Activated CD4-positive, alpha-beta T cell treated with anti-CD3 and anti-CD28 coated beads, Interleukin-10, Interleukin-2, amounts not matched to agents 100 ng/mL and 50 ng/mL, durations not matched to agents 16 hours and 8 hours (primary cell): ENCODE measurements around the gene MIB1.
A peak's percentile ranks its signal among the peaks of the same experiment; 100 is the strongest.

Source experiments
- DNase-seq: peaks from one replicate; pipeline ENCODE4 v3.0.0-alpha.2; 2020

The MIB1 gene

DNA sequence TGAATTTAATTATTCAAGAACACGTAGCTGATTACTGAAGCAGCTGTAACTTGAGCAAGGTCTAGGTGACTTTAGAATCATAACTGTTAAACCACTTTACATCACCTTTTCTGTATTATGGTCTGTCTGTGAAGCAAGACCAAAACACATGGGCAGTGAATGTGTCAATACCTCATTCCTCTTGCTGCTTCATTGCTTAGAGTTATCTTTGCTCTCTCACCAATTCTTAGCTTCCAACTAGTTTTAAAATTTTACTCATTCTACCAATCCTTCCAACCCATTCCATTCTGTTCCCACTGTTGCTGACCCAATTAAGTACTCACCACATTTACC, 80.2 kb downstream of the MIB1 start:
- DNase-seq: no peak

DNA sequence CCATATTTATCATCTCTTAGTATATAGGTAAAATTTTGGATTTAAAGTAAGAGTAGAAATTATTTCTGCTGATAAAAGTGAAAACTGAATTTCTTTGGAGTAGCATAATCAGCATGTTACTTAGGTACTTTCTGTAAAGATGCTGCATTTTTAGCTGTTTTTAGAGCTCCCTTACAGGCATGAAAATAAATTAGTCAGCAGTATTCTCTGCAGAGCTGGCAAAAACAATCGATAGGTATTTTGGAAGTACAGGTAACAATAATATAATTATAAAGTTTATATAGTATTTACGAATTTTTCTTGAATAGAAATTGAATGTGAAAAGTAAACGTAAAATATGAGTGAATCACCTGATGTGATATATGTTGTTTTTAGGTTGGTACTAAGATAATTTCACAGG, 83.3 kb downstream of the MIB1 start:
- DNase-seq: no peak

DNA sequence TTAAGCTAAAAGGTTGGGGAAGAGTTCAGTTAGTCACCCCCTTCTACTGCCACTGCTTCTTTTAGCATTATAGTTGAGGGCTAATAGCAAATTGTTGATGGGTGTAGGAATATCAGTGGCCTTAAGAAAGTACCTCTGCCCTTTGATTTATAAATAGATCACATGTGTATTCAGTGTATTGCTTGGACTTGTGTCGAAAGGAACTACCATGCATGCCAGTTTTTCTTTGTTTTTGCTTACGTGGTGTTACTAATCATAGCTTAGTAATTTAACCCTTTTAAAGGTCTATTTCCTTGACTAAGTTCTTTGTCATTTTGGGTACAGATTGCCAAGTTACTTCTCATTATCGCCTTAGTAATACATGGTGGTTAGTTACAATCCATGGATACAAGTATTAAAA, 85.6 kb downstream of the MIB1 start:
- no peak for DNase-seq

DNA sequence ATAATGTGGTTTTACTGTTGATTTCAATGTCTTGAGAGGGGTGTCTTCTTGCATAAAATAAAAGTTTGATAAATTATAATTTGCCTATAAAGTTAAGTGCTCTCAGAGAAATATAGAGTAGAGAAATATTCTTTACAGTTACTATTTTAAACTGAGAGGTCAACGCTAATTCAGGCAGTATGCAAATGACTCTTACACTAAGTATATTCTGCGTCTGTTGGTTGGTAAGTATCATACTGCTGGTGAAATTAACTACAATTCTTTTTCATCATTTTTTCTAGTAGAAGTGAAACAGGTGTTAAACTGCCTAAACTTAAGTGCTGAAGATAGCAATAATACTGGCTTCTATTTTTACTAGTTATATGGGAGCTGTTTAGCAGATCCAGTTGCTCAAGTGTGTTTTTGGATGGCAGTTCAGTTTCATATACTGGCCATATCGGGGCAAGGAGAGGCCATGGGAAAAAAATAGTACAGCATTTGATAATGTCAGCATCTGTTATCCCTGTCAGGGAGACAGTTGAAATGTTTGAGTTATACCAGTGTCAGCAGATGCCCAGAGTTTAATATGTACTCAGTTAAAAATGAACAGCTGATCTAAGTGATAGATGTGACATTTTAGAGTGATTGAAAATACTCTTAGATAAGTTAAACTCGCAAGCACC, 86.2 kb downstream of the MIB1 start:
- no peak for DNase-seq

DNA sequence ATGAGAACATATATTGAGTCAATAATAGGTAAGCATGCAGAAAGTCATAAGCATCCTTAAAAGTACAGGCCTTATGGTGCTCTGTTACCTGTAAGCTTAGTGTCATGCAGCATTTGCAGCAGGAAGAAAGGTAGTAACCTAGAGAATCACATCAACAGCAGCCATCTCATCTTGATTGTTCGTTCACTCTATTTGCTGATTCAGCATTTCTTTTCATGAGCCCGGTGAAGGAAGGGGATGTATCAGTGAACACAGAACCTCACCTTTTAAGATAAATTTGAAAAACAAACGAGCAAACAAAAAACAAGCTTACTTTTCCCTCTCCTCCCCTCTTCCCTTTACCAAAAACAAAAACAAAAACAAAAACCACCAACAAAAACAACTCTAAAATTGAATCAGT, 89.9 kb downstream of the MIB1 start:
- DNase-seq: no peak

DNA sequence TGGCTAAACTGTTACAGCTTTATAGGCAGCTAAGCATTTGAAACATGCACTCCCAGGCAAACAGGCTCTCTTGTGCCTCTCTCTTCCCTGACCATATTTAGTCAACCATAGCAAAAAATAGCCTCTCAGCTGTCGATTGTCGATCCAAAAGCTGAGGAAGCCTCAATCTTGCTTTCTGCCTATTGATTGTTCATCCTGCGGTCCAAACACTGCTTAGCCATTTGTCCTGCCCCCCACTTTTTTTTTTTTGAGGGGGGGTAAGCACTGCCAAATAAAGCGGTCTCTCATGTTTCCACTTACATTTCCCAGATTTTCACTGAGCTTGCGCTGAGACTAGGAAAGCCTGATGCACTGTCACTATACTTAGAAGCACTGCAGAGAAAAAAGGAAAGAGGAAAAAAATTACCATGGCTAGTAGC, 90.8 kb downstream of the MIB1 start:
- no peak for DNase-seq

DNA sequence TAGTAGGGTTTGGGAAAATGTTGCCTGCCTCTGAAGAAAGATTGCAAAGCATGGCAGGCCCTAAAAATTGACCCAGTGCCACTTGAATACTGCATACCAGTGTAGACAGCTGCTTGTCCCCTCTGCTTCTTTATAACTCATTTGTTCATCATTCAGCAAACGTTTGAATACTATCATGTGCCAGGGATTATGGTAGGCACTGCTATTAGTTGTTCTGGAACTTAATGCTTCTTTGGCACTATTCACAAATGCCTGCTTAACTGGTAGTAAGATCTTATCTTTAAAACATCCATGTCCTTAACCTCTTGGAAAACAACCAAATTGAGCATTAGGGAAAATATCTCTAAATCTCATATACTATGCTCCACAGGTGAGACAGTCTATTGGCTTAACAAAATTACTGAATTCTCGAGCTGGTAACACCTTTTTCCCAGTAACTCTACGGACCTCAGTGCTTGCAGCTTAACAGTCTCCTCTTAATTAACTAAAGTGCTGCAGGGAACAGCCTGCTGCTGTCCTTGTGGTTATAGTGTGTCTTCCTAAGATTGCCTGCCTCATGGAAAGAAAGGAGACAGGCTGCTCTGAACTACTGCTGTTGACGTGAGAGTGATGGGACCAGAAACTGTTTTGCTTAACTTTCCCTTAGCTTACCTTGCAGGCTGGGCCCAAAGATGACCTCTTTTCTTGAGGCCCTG, 93.2 kb downstream of the MIB1 start:
- DNase-seq: no peak

DNA sequence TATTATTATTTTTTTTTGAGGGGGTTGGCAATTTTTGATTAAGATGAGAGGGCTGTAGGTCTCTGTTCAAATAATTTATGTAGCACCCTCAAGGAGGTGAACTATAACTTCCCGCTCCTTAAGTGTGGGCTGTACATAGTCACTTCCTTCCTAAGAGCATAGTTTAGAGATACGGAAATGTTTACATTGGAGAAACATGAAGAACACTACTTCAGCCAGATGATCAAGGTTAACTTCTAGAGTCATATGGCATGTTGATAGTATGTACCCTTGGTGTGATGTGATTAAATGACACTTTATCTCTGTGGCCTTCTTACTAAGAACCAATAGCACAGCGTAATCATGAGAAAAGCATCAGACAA, 93.7 kb downstream of the MIB1 start:
- DNase-seq: no peak

DNA sequence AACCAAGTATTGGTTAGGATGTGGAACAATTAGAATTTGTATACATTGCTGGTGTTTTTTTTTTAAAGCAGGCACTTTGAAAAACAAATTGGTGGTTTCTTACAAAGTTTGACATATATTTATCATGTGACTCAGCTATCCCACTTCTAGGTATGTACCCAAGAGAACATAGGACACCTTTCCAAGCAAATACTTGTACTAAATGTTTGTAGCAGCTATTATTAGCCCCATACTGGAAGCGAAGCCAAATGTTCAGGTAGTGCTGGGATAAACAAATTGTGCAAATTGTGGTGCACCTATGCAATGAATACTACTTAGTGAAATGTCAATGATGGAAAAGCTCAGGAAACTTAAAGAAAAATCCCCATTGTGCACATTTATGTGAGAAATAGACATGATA, 101.0 kb downstream of the MIB1 start:
- no peak for DNase-seq

DNA sequence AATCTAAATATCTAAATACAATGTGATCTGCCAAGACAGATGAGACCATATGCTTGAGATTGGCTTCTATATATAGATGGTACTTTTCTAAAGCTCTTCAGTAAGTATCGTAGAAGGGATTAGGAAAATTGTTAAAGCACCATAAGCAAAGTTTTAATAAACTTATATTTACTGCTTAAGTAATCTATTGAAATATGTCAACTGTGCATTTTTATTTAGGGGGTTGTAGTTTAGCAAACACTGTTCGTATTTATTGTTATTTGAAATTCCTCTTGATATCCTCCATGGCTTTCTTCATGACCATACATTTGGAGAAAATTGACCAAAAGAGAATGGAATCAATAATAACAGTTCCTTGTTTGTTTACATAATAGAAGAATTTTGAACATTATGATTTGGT, 102.7 kb downstream of the MIB1 start:
- no peak for DNase-seq

DNA sequence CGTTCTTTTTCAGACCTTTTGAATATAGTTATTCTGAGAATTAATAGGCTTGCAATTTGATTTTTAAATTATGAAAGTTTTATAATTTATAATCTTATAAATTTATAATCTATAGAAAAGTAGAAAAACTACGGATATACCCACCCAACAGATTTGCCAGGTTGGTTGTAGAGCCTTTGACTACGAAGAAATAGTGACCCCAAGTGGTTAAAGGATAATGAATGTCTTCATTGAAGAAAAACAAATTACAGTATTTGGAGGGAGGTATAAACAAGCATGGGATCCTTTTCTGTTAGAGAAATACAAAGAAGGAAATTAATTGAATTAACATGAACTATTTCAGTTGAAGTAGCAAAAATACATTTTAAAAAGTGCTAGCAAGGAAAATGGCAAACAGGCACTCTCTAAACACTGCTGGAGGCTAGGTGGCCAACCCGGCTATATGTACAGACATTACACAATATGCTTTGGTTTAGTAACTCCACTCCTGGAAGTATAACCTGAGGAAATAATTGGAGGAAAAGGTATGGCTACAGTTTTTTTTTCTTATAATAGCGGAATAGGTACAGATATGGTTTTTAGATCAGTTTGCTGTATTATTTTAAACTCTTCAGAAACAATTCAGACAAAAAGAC, 110.9 kb downstream of the MIB1 start:
- DNase-seq: peak; percentile 11

DNA sequence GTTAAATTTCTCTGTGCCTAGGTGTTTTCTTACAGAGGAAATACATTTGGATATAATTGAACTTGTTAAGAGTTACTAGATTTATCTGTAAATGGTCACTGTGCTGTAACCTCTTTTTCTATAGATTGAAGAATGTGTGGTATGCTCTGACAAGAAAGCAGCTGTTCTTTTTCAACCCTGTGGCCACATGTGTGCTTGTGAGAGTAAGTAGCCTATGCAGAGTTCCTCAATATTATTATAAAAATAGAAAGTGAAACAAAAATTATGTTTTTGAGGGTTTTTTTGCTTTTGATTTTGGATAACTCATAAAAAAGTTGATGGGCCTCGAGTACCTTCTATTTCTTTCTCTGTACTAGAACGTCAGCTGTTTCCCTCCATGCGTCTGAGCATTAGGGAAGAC, 112.4 kb downstream of the MIB1 start:
- DNase-seq: no peak

DNA sequence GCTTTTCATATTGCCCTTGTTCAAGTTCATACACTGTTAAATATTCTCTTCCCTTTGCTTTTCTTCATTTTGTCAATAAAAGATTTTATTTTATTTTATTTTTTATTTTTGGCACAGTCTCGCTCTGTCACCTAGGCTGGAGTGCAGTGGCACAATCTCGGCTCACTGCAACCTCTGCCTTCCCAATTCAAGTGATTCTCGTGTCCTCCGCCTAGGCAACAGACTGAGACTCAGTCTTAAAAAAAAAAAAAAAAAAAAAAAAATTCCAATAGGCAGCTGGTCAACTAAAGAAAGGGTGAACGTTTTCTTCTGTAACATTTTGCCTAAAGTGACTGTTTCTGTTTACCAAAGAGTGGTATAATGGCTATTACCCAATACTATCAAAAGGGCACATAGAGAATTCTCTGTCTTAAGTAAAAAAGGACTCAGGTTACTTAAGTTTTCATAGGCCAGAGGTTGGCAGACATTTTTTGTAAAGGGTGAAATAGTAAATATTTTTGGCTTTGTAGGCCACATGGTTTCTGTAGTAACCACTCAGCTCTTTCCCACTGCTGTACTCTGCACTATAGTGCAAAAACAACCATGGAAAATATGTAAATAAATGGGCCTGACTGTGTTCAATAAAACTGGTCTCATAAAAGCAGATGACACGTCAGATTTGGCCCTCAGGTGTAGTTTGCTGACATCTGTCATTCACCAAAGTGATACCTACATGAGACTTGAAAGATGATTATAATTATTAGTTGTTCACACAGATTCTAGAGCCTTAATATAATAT, 113.4 kb downstream of the MIB1 start:
- DNase-seq: no peak

DNA sequence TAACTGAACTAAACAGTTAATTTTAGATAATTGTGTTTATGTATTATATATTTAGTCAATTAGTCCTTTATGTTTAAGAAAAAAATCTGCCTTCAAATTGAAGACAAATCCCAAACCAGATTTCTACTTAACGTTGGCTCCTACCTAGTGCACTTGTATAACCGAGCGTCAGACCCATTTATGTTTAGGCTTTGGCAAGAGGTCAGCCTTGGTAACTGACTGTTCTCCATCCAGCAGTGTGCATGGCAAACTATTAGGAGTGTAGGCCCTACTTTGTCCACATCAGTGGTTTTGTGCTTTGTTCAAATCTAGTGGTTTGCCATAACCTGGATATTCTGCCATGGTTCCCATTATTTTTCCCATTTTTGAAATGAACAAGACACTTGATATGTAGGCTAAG, 114.8 kb downstream of the MIB1 start:
- DNase-seq: no peak

DNA sequence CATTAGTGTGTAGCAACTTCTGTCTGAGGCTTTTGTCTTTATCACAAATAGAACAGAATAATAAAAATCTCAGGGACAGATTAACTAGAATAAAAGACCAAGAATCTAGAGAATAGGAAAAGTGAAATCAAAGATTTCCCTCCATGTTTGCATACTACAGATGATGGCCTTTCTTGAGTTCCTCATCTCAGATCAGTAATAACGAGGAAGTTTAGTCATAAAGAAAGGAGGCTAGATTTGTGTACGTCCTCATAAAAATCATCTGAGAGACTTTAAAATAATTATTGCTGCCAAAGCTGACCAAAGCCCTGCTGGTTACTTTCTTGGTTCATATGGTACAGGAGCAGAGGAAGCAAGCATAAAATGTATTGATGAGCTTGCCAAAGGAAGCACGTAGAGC, 117.3 kb downstream of the MIB1 start:
- peak; percentile 24 for DNase-seq

DNA sequence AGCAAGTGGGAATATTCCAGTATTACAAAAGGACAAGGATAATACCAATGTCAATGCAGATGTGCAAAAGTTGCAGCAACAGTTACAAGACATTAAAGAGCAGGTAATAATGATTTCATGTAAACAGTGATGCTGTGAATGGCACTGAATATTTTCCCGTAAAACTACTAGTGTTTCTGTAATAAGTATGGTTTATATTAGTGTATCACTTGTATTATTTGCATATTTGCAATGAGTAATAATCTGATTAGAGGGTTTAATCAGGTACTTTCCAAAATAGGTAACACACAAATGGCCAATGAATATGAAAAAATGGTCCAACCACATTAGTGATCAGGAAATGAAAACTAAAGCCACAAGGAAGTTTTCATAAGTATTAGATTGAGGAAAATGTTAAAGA, 118.0 kb downstream of the MIB1 start:
- no peak for DNase-seq

DNA sequence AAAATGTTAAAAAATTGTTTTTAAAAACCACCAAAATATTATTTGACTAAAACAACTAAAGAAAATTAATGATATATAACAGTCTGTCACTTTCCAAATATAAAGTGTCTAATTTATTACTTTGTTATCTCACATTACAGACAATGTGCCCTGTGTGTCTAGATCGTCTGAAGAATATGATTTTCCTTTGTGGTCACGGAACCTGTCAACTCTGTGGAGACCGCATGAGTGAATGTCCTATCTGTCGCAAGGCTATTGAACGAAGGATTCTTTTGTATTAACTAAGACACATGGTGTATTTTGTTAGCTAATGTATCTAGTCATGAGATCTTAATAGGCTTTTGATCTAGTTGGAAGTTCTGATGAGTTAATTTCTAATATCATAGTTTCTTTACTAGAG, 123.8 kb downstream of the MIB1 start:
- no peak for DNase-seq

DNA sequence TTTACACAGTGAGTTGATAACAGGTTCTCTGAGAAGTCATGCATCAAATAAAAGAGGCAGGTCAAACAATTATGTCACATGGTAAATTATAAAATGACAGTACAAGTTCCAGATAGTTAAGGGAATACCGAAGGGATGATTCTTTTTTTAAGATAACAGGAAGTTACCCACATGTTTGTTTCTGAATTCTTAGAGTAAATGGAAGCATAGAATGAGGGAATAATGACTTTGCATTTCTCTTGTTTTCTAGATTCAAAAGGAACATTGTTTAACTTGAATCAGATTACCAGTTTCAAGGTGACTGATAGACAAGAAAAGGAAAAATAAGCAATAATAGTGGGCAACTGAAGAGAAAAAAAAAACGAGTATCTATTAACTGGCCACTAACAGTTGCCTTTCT, 124.5 kb downstream of the MIB1 start:
- DNase-seq: no peak

DNA sequence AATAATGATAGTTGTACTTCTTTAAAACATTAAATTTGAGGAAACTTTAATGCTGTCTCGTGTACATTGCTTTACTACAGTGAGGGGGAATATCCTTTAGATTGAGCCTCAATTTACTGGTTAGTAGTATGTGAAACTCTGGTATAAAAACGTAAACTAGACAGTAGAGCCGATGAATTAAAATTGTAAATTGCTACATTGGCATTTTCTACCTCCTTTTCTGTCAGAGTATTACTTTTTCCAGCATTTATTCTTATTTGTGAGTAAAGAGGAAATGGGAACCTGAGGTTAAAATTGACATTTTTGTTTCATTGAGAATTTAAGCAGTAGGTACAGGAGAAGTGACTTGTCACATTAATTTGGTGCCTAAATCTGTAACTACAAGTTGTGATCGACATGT, 128.2 kb downstream of the MIB1 start:
- no peak for DNase-seq

DNA sequence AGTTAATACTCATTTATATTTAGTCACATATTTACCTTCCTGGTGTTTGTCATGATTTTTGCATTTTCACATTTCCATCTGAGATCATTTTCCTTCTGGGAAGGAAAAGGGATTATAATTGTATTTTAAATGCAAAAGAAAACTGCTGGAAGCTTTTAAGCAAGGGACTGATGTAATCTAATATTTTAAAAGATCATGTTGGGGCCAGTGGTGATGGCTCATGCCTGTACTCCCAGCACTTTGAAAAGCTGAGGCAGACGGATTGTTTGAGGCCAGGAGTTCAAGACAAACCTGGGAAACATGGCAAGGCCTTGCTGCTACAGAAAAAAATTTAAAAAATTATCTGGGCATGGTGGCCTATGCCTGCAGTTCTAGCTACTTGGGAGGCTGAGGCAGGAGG, 149.0 kb downstream of the MIB1 start:
- DNase-seq: no peak

DNA sequence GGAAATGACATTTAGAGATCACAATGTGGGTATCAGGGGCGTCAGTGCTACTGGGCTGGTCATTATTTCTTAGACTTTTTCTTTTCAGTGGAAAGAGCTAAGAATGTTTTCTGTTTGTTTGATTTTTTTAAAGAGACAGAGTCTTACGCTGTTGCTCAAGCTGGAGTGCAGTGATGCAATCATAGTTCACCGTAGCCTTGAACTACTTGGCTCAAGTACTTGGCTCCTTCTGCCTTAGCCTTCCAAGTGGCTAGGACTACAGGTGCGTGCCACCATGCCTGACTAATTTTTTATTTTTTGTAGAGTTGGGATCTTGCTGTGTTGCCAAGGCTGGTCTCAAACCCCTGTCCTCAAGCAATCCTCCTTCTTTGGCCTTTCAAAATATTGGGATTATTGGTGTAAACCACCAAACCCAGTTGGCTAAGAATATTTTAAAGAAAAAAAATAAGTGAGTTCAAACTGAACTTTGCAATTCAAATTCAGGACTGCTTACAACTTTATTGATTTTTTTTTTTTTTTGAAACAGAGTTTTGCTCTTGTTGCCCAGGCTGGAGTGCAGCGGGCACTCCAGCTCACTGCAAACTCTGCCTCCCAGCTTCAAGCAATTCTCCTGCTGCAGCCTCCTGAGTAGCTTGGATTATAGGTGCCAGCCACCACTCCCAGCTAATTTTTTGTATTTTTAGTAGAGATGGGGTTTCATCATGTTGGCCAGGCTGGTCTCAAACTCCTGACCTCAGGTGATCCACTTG, 154.2 kb downstream of the MIB1 start:
- DNase-seq: no peak

DNA sequence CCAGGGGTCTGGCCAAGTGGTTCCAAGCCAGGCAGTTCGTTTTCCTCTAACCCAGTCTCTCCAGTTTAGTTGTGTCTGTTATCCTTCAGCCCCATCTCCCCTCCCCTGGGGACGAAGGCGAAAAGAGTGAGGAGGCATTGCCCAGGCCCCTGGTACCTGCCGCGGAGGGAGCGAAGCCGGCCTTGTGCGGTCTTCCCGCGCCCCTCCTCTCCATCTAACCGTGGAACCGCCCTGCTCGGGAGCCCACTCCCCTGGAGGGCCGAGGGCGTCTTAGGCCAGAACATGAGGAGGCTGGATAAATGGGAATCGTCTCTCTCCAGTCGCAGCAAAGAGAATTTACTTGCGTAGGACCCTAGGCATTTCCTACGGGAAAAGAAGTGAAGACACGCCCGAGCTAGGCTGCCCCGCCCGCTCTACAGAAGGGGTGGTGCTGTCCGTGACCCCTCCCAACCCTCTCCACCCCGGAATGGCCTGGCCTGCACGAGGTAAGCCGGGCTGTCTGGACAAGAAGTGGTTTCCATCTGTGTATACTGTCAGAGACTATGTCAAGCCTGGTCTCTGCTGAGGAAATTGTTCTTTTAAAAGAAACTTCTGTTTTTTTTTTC, 156.2 kb downstream of the MIB1 start:
- DNase-seq: no peak

DNA sequence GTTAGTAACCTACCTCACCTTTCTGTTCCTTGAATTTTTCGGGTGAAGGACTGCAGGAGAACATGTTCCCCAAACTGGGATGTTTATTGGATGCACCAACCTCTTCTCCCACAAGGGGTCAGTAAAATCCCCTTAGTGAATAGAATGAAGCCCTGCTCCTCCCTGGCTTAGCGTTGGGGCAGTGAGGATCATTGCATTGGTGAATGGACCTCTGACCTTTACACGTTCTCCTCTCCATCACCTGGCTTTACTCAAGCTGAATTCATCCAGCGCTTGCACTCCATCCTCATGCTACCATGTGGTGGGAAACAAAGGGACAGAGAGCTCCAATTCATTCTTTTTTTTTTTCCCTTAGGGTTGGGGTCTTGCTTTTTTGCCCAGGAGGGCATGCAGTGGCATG, 157.2 kb downstream of the MIB1 start:
- peak; percentile 45 for DNase-seq
